Measurements from ENCODE around the gene VILL. TPM values are rescaled to one million over a fixed set of nuclear protein-coding genes. Genes with fewer than 3 reads are reported as not detected.

The VILL gene
- total and polyA plus RNA-seq, 2 of the 8 experiments (the other 6 are each of a cell fraction or from before 2014, with no cell fraction given) = 4.1 to 4.2 TPM

DNA sequence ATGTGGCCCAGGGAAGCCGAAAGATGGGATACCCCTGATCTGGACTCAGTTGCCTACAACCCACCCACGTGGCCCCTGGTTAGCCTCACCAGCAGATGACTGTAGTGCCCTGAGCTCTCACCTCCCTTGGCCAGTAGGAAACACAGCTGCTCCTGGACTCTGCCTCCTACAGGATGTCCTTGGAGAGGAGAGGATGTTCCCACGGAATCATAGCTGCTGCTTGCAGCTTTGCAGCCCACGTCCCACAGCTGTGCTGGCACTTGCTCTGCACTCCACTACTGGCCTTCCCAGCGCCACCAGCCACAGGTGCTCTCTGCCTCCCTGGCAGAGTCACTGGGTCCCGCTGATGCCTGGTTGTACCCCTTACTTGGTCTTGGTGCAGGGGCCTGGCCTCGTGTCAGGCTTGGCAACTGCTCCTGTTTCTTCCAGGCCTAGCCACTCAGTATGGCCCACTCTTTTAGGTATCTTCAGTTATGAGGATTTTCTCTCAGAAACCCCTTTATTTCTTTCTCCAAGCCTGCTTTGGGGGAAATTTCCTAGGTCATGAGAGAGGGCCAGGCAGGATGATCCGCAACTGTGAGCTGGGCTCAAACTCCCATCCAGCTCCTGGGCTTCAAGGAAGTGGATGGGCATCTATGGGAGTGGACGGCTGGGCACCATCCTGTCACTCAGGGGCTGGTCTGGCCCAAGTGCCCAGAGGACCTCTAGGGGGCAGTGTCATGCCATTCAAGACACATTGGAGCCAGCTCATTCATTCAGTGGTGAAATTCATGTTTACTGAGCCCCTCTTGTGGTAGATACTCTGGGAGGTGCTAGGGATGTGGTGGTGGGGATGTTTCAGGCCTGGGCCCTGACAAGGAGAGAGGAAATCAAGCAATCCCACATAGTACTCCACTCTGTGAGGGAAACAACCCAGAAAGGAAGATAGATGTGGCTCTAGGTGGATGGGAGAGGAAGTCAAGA lies 16.2 kb upstream of the VILL start:
- peaks cover 0 to 7% (median 2%) of the 10 kb centered on the region in 4 experiments; a peak in 5 of 8 replicates for H3K36me3 ChIP-seq (ENCODE audit: control insufficient read depth in 2 of 4, insufficient read depth in 4 of 4, low read length in 3 of 4)
- CTCF ChIA-PET (ENCODE audit: partially characterized antibody) = interaction anchor here (0.6 to 8.3 kb wide), 61 partner anchors 10 to 612 kb away, joined by 3 to 134 read pairs (median 4); partner anchors contain the start of gene VILL
- POLR2A ChIA-PET (ENCODE audit: partially characterized antibody) = interaction anchor here (0.7 to 1.4 kb wide), 3 partner anchors 100 to 119 kb away, joined by 3 to 4 read pairs (median 3); no protein-coding TSS in a partner anchor
- H3K9ac ChIP-seq (replicated peaks in 1 of 4; ENCODE audit: extremely low read depth in 1 of 4, low read depth in 3 of 4, low read length in 3 of 4) = no peak overlapping the region
- no peak overlapping the region for H2BK12ac ChIP-seq (ENCODE audit: low read depth, low read length)
- H3K27me3 ChIP-seq (replicated peaks in 1 of 4; ENCODE audit: control insufficient read depth in 3 of 4, extremely low read depth in 1 of 4, insufficient read depth in 3 of 4, low read length in 3 of 4) = no peaks in the 10 kb centered on the region
- H2BK120ac ChIP-seq (replicated peaks; ENCODE audit: low read depth, low read length) = no peak overlapping the region
- H4K91ac ChIP-seq (replicated peaks; ENCODE audit: insufficient read length, low read length) = no peak overlapping the region
- no peaks in the 10 kb centered on the region for H3K9me3 ChIP-seq (ENCODE audit: insufficient read depth in 2 of 2, low read depth in 1 of 2, low read length in 1 of 2)
- H3K23me2 ChIP-seq (ENCODE audit: low read depth, low read length) = no peaks in the 10 kb centered on the region
- H3K14ac ChIP-seq (ENCODE audit: insufficient read length) = no peak overlapping the region
- no peak overlapping the region for H3K4me3 ChIP-seq (ENCODE audit: extremely low read depth in 1 of 4, insufficient read depth in 2 of 4, low read depth in 3 of 4, low read length in 4 of 4)
- H2AFZ ChIP-seq (ENCODE audit: low read length) = no peak overlapping the region
- TF ChIP-seq SIN3A (conservative IDR thresholded peaks at IDR 0.05 in 1 of 2, IDR thresholded peaks at IDR 0.05 in 1 of 2; ENCODE audit: low read depth in 1 of 2, low read length in 2 of 2) (0 out of 4 replicates have a peak, but pooled peaks of 1 of the 2 experiments have one; percentile 39), BCL11A (IDR thresholded peaks at IDR 0.05; ENCODE audit: low read depth in 2 of 2, low read length in 2 of 2) (no peak), RAD21 (IDR thresholded peaks at IDR 0.05 in 1 of 2, conservative IDR thresholded peaks at IDR 0.05 in 1 of 2; ENCODE audit: low read depth in 2 of 2, low read length in 2 of 2) (peak; percentile 84 to 87), JUND (IDR thresholded peaks at IDR 0.05; ENCODE audit: low read length) (0 out of 2 replicates have a peak, but pooled peaks have one; percentile 27), SAP30 (IDR thresholded peaks at IDR 0.05; ENCODE audit: insufficient read depth, insufficient replicate concordance, low read length) (no peak), TCF12 (IDR thresholded peaks at IDR 0.05; ENCODE audit: low read depth, low read length) (no peak)
- TF ChIP-seq, protein P1, sequence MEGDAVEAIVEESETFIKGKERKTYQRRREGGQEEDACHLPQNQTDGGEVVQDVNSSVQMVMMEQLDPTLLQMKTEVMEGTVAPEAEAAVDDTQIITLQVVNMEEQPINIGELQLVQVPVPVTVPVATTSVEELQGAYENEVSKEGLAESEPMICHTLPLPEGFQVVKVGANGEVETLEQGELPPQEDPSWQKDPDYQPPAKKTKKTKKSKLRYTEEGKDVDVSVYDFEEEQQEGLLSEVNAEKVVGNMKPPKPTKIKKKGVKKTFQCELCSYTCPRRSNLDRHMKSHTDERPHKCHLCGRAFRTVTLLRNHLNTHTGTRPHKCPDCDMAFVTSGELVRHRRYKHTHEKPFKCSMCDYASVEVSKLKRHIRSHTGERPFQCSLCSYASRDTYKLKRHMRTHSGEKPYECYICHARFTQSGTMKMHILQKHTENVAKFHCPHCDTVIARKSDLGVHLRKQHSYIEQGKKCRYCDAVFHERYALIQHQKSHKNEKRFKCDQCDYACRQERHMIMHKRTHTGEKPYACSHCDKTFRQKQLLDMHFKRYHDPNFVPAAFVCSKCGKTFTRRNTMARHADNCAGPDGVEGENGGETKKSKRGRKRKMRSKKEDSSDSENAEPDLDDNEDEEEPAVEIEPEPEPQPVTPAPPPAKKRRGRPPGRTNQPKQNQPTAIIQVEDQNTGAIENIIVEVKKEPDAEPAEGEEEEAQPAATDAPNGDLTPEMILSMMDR (IDR thresholded peaks at IDR 0.05; ENCODE audit: control extremely low read depth in 1 of 3, insufficient read depth in 1 of 3, low read depth in 1 of 3, low read length in 3 of 3) = peak; percentile 85 to 96 (median 94)
- no peaks in the 10 kb centered on the region for H3K79me2 ChIP-seq (ENCODE audit: control insufficient read depth in 1 of 2, insufficient read depth in 2 of 2, low read length in 2 of 2)
- 0 out of 2 replicates have a peak overlapping the region, but pooled peaks have one; percentile 16 for H2BK20ac ChIP-seq (ENCODE audit: low read length)
- H3K56ac ChIP-seq (replicated peaks; ENCODE audit: insufficient read length, low read depth, low read length) = no peak overlapping the region
- no peak overlapping the region for H4K5ac ChIP-seq (ENCODE audit: insufficient read length, low read depth, low read length)
- DNase-seq (ENCODE audit: low read depth in 1 of 2, low spot score in 2 of 2) = peak in 1 of 2 experiments; percentile 83
- H3K23ac ChIP-seq (ENCODE audit: insufficient read length) = no peak overlapping the region
- no peak overlapping the region for H4K8ac ChIP-seq (ENCODE audit: extremely low read depth, insufficient read depth, low read length)
- H3K27ac ChIP-seq (ENCODE audit: low read depth, low read length) = no peak overlapping the region
- peak; percentile 73 for FAIRE-seq
- no peaks in the 10 kb centered on the region for H3K79me1 ChIP-seq (ENCODE audit: low read depth, low read length)
- no peak overlapping the region for H2BK15ac ChIP-seq (ENCODE audit: low read length)
- H2BK5ac ChIP-seq (ENCODE audit: low read depth, low read length) = no peak overlapping the region
- H3K4ac ChIP-seq (replicated peaks; ENCODE audit: insufficient read length, low read depth, low read length) = no peak overlapping the region
- no peaks in the 10 kb centered on the region for H4K20me1 ChIP-seq (replicated peaks in 1 of 2; ENCODE audit: control insufficient read depth in 1 of 2, insufficient read depth in 2 of 2, low read length in 2 of 2)
- H3K4me2 ChIP-seq (ENCODE audit: insufficient read depth in 1 of 2, low read depth in 2 of 2, low read length in 2 of 2) = no peak overlapping the region
- no peak overlapping the region for H2AK5ac ChIP-seq (ENCODE audit: low read depth, low read length)
- no peak overlapping the region for H3K18ac ChIP-seq (ENCODE audit: extremely low read depth, low read length)
- WGBS, 2 experiments (ENCODE audit: extremely low coverage in 1 of 2, insufficient coverage in 1 of 2, insufficient read length in 1 of 2, insufficient replicate concordance in 2 of 2, low coverage in 1 of 2, low lambda C conversion rate in 2 of 2, missing lambda C conversion rate in 1 of 2) = 82% methylated on average over 9 of the region's 9 CpGs; no CpG with 5 or more reads in 1 of the 2 experiments
- H3K4me1 ChIP-seq (replicated peaks in 1 of 4; ENCODE audit: control insufficient read depth in 3 of 4, insufficient read depth in 4 of 4, low read length in 3 of 4) = peaks cover 0 to 3% (median 0%) of the 10 kb centered on the region in 4 experiments; a peak in 1 of 7 replicates
